NCI-H345 (cell line): ENCODE results near the gene PRSS12.
"Not testable (repeated sequence)": the region's sequence is repeated elsewhere in the genome, so short reads cannot be mapped to it uniquely, and the experiment has no call there.

Source experiments
- DNase-seq: peaks from one replicate; lab custom pipeline; 2025; lab: John Stamatoyannopoulos, UW

The PRSS12 gene, protein sequence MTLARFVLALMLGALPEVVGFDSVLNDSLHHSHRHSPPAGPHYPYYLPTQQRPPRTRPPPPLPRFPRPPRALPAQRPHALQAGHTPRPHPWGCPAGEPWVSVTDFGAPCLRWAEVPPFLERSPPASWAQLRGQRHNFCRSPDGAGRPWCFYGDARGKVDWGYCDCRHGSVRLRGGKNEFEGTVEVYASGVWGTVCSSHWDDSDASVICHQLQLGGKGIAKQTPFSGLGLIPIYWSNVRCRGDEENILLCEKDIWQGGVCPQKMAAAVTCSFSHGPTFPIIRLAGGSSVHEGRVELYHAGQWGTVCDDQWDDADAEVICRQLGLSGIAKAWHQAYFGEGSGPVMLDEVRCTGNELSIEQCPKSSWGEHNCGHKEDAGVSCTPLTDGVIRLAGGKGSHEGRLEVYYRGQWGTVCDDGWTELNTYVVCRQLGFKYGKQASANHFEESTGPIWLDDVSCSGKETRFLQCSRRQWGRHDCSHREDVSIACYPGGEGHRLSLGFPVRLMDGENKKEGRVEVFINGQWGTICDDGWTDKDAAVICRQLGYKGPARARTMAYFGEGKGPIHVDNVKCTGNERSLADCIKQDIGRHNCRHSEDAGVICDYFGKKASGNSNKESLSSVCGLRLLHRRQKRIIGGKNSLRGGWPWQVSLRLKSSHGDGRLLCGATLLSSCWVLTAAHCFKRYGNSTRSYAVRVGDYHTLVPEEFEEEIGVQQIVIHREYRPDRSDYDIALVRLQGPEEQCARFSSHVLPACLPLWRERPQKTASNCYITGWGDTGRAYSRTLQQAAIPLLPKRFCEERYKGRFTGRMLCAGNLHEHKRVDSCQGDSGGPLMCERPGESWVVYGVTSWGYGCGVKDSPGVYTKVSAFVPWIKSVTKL

DNA sequence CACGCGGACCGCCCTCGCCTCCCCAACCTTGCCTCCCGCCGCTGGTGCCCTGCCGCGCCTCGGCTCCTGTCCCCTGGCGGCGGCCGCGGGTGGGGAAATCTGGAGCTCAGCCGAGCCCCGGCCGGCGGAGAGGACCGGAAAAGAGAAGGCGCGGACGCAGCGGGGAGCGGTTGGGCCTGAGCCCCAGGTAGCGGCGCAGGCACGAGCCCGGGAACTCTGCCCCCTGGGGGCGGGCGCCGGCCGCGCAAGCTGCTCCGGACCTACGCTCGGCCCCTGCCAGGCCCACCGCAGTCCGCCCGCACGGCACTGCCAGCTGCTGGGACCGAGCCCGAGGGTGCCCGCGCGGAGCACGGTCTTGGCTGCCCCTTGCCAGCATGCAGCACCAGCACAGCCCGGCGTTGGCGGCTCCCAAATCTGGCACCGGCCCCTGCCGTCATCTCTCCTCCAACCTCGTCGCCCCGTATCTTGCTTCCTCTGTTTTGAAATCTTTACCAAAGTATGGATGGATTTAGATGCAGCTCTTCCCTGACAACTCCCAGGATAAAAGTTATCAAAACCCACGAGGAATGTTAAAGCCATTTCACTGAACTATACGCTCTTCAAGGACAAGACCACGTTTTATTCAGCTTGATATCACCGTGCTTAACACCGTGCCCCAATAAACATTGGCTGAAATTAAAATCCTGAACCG lies at the start of gene PRSS12:
Gene PRSS12 (minus strand): TSS at position 161 of the 691 bp plus-strand sequence. CDS start 283 bp downstream, outside the sequence.
- DNase-seq, result peak; percentile 78

DNA sequence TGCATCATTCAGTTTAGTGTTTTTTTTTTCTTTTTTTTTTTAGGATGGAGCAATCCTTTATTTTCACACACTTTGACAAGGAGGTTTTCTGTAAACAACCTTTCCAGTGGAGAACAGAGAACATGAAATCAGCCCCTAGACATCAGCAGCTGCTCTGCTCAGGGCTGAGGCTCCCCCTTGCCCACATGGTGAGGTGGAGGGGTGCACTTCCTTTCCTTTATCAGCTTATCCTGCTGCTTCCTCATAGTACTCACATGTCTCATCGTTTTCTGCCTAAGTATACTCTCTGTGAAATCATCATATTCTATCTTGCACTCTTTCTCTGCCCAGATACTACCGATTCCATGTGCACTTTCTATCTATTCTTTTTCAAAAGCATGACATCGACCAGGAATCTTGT lies 47.6 kb upstream of the PRSS12 start:
- DNase-seq, result no peak

DNA sequence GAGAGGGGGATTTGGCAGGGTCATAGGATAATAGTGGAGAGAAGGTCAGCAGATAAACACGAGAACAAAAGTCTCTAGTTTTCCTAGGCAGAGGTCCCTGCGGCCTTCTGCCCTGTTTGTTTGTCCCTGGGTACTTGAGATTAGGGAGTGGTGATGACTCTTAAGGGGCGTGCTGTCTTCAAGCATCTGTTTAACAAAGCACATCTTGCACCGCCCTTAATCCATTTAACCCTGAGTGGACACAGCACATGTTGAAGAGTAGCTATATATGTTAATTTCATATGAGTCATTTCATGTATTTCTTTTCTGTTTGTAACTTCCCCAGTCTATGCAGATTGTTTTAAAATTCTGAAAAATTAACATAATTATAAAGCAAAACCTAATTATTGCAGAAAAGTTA lies 47.1 kb upstream of the PRSS12 start:
- DNase-seq, result not testable (repeated sequence)

DNA sequence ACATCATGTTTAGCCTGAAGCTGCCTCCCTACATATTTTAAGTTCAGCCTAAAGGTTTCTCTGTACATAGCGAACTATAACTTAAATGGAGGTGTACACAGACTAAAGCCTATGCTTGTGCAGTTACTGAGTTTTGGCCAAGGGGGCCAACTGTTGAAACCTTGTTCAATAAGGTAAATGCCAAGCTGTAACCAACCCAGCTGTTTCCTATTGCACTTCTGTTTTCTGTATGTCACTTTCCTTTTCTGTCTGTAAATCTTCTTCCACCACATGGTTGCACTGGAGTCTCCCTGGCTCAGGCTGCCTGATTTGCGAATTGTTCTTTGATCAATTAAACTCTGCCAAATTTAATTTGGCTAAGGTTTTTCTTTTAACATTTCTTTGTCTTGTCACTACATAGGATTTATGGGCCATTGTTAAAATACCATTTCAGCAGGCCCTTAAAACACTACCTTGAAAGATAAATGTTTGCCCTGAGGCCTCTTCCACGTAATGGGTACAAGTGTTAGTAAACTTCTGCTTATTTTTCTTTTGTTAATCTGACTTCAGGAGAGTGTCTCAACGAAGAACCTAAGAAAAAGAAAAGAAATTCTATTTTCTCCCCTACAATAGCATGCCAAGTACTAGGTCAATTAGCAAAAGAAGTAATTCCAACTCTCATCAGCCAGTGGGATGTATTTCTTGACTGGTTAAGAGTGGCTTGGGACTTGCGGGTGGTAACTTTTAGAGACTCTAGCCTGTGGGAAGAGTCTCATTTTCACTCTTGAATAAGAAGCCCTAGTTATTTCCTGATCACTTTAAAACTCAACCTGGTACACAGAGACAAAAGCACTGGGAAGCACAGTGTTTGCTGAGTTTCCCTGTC lies 45.7 kb upstream of the PRSS12 start:
- DNase-seq, result no peak

DNA sequence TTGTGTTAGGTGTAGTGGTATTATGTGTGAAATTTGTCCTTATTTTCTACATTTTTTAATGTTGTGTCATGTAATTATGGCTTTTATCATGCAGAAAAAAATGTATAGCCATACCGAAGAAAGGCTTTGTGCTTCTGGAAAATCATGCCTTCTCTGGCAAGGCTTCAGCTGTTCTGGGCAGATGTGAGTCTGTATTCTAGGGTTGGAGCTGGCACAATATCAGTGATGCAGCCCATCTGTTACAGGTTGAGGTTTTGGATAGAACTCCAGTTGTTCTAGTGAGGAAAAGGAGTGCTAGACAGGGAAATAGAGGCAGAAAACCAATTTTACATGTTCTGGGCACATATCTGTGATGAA lies 44.8 kb upstream of the PRSS12 start:
- no peak for DNase-seq

DNA sequence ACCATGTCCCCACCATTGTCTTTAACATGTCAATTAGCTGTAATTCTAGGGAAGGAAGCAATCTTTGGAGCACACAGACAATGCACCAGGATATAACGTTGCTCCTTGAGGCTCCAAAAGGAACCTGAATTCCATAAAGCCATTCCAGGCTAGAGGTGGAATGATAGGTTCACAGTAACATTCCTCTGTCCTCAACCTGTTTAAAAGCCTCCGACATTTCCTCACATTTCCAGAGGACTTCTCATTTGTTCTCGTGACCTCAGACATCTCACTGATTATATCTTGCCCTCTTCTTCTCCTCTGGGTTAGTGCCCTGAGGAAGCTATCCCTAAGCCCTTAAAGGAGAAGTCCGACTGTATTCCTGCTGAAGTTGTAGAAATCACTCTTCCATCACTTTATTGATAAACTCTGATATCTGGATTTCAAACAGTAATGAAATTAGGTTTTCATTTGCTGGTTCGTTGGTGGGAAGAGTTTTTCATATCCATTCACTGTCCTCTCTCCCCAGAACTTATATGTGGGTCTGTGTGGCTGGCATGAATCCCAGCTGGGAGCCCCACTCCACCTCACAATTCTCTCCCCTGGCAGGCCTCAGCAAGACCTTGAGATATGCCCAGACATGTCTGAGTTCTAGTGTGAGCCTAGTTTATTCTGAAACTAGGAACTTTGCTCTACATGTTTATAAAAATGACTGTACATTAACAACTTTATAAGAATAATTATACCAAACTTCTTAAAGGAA lies 44.2 kb upstream of the PRSS12 start:
- DNase-seq, result peak; percentile 65

DNA sequence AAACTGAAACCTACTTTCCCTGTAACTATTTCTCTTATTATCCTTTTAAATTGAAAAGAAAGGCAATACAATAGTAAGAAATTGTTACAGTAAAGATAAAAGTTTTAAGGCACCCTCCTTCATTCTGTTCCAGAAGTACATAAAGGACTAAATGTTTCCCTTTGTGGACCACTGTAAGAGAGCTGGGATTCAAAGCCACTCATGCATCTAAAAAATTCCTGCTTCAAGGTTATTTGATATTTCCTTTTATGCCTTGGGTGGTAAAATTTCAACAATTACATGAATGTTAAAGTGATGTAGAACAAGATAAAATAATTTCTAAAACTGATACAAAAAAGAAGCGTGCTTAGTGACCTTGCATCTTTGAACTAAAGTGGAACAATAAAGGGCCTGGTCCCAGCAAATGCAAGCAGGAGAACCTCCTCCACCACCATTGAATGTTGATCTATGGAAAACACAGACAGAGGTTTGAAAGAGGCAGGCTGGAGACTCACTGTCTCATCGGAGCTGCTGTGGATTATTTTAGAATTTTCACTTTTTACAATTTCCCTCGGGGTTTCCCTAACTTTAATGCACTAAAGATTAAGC lies 42.3 kb upstream of the PRSS12 start:
- DNase-seq, result no peak

DNA sequence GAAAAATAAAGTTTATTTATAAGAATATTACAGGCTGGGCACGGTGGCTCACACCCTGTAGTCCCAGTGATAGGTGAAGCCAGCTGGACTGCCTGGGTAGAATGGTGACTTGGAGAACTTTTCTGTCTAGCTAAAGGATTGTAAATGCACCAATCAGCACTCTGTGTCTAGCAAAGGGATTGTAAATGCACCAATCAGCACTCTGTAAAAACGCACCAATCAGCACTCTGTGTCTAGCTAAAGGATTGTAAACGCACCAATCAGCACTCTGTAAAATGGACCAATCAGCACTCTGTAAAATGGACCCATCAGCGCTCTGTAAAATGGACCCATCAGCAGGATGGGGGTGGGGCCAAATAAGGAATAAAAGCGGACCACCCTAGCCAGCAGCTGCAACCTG lies 39.7 kb upstream of the PRSS12 start:
- not testable (repeated sequence) for DNase-seq

DNA sequence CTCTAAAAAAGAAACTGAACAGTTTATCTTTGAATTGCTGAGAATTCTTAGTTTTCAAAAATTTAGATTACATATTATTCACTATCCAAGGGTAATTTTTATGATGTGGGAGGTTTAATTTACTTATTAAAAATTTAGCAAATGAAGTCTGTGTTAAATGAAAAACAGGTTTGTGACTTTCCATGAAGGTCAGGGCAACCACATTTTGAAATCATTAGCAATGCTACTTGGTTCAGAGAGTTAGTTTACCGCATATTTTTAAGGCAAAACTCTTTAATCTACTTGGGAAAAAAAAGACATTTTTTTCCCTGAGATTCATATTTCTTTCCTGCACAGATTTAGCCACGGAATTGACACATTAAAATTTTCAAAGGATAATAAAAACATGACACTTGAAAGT lies 37.3 kb upstream of the PRSS12 start:
- DNase-seq, result no peak

DNA sequence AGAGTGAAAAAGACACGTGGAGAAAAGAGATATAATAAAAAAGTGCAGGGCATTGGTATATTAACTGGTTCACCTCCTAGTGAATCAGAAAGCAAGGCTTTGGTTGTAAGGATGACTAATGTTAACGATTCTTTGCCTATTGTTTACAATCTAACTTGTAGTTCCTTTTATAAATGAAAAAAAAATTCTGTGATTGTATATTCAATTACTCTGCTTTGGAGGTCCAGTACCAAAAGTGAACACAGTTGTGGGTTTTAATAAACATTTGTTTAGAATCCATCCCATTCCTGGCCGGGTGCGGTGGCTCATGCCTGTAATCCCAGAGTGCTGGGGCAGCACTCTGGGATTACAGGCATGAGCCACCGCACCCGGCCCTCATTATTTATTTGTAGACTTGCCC lies 36.9 kb upstream of the PRSS12 start:
- DNase-seq, result no peak

DNA sequence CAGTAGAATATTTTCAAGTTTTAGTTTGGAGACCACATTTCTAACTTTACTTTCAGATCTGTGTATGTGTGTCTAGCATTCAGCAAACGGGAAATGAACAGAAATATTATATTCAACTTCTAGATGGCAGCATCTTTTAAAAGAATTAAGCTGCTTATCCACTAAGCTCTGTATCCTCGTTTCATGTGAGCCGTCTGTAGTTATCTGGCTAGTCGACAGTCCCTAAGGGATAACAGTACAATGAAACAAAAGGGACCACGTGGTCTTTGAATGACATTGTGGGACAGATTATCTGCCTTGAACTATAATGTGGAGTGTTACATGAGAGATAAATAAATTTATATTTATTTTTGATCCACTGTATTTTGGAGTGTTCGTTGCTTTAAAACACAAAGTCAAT lies 35.8 kb upstream of the PRSS12 start:
- DNase-seq, result no peak

DNA sequence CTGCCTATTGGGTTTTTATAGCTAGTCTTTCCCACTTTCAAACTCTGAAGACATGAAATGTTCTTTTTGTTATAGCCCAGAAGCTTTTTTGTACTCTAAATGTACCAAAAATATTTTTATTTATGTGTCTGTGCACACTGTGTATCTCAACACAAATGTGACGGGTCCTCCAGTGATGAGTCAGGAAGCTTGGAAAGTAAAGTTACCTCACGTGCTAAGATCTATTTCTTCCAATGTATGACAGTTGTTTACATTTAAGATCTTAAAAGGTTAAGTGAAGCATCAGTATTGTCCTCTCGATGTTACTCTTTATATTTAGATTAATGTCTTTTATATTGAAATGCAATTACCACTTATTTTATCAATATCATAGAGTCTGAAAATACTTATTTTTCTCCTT lies 29.1 kb upstream of the PRSS12 start:
- no peak for DNase-seq

DNA sequence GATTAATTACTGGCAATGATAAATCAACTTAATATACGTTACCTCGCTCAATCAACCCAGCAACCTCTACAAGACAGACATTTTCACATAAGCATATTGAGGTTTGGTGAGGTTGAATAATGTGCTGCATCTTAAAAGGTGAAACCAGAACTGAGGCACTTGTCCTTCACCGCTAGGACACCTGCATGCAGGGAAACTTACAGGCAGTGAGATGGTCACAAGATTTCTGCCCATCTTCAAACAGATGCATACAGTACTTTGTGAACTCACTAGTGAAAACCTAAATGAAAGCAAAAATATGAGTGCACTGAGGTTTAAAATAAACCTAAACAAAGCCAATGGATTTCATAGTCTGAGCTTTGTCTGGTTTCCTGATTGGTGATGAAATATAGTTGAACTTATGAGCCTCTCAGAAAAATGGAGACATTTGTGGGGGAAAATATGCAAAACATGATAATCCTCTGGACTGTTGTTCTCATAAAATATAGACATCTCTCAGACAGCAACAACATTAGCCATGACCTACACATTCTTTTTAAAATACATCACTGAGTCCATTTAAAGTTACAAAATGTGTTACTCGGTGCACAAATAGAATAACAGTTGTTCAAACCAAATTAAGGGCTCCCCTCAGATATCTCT lies 20.9 kb upstream of the PRSS12 start:
- no peak for DNase-seq

DNA sequence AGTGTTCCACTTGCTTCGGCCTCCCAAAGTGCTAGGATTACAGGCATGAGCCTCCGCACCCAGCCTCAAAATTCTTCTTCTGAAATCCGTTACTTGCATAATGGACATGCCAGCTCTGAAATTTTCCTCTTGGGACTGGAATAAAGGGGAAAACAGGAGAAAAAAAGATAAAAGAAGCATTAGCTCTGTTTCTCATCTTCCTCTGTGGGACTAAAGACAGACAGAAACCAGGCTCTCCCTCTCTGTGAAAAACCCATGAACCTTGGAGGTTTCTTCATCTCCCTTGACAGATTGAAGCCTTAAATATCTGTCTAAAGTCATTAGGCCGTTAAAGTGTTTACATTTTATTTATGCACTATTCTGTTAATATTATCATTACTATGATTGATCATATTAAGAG lies 19.4 kb upstream of the PRSS12 start:
- DNase-seq, result no peak

DNA sequence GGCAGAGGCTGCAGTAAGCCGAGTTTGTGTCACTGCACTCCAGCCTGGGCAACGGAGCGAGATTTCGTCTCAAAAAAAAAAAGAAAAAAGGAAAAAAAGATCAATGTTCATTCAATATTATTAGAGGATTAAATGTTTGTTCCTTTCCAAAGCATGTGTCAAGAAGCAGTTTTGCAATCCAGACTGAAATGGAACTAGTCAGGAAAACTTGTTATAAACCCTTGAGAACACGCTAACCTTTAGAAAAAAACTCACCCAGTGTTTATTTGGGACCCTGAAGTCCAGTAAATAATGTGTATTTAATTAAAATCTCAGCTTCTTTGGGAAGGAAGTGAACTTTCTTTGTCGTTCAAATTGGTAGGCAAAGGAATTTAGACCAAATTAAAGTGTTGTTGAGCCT lies 16.4 kb upstream of the PRSS12 start:
- no peak for DNase-seq

DNA sequence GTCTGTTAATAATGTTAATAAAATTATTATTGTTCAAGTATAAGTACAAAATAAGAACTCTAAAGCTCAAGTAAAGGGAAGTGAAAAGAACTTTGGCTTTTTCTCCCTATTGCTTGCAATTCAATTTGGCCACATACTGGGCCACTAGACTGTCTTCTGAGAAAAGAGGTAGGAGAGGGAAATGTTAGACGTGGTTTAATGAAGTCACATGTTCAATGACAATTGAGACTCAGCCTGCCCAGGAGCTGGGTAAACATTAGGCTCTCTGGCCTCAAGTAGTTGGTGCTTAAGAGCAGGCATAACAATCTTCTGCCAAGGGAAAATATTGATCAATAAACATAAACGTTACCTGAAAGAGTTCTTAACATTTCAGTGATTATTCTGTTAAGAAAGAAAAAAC lies 15.1 kb upstream of the PRSS12 start:
- DNase-seq, result peak; percentile 49

DNA sequence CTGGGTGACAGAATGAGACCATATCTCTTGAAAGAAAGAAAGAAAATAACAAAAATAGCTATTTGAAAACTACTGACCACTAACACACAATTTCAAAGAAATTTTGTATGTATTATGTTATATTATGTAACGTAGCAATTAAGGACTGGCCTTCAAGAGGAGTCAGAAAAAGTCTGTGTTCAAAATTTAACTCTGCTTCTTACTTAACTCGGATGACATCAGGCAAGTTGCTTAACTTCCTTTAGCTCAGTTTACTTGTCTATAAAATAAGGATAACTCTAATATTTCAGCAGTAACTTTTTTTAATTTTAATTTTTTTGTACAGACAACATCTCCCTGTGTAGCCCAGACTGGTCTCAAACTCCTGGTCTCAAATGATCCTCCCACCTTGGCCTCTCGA lies 14.6 kb upstream of the PRSS12 start:
- DNase-seq, result no peak

DNA sequence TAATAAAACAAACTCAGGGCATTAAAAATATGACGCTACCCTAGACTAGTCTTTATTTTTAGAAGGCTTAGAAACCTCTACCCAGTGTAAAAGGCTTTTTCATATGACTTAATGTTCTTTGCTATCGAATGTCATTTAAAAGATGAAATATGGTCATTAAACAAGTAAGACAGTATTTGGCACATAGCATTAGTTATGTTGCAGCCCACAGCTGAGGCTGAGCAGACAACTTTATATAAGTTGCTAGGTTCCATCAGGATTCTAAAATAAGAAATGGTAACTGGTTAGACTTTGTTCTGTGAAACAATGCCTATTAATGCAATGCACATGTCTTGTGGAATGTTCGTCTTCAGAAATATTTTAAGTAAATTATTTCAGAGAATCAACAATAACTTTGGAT lies 10.4 kb upstream of the PRSS12 start:
- DNase-seq, result no peak

DNA sequence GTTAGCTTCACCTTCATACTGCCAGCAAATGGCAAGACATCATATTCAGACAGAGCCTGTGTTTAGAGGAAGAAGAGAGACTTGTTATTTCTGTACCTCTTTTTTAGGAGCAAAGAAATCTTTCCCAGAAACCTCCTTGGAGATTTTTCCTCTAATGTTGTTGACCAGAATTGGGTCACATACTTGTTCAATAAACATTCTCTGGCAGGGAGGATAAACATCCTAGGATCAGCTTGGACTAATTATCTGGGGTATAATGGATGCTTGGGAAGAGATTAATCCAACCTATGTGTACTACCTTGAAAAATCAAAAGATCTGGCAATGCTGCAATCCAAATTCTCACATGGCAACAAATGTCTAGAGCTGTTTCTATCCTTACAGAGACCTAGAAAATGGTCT lies 8.4 kb upstream of the PRSS12 start:
- DNase-seq, result no peak

DNA sequence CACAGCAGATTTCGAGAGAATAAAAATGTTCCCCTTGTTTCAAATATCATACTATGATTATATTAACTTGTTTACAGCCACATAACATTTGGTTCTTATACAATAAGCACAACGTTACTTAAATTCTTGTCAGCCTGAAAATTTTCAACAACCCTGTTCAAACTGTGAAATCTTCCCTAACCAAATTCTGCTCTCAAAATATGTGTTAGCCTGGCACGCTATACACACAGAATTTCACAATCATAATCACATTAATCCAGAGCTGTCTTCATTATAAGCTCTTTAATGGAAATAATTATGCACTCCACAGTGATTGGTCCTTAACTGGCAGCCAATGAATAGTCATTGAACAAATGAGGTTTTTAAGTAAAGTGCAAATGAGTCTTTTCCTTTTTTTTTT lies 7.3 kb upstream of the PRSS12 start:
- no peak for DNase-seq
